IMR-90 (cell line): ENCODE data around the gene BMP2K. TPM values are rescaled to one million over a fixed set of nuclear protein-coding genes. Genes with fewer than 3 reads are reported as not detected.

Experiments
- ATAC-seq: fragments of 200-7000 bp; cut with Tn5 transposase; 2 replicates; pipeline ENCODE4 v1.9.1; 2020; ENCODE audit warnings: low read depth, mild to moderate bottlenecking, moderate library complexity
- BruUV-seq: library from RNA; stranded (reverse); fragments of 400-500 nt; replicated peaks from 2 replicates; lab custom pipeline; 2021; lab: Mats Ljungman, UMichigan
- CTCF ChIA-PET: fragments of 300-600 bp; formaldehyde crosslinking; extraction: SDS; loops from one replicate; lab custom pipeline; 2021; ENCODE audit warnings: antibody characterized with exemption; lab: Yijun Ruan, JAX
- POLR2A ChIA-PET: fragments of 300-600 bp; sonication (Branson Sonifier 250); formaldehyde crosslinking; loops from one replicate; lab custom pipeline; 2022; ENCODE audit warnings: antibody characterized with exemption; ENCODE audit not compliant: unreplicated experiment; lab: Charles Lee
- DNase-seq: peaks from one replicate; pipeline ENCODE4 v3.0.0; 2013
- H2AFZ ChIP-seq: replicated peaks from 2 replicates; pipeline ENCODE3; 2013; ENCODE audit warnings: low read length, mild to moderate bottlenecking; ENCODE audit not compliant: poor library complexity
- H2AK5ac ChIP-seq: 2 replicates; pipeline ENCODE4 v1.6.1; 2013; ENCODE audit warnings: low read depth, low read length, inconsistent platforms
- H2AK9ac ChIP-seq: replicated peaks from 2 replicates; pipeline ENCODE3; 2013; ENCODE audit warnings: mild to moderate bottlenecking, low read depth, low read length, moderate library complexity; ENCODE audit not compliant: poor library complexity
- H2BK120ac ChIP-seq: 2 replicates; pipeline ENCODE4 v1.6.1; 2013; ENCODE audit warnings: low read depth, low read length, inconsistent platforms
- H2BK15ac ChIP-seq: 3 replicates; pipeline ENCODE4 v1.6.1; 2013; ENCODE audit warnings: low read depth, low read length, inconsistent platforms
- H2BK20ac ChIP-seq: 2 replicates; pipeline ENCODE4 v1.6.1; 2013; ENCODE audit warnings: low read depth, mild to moderate bottlenecking, inconsistent platforms, low read length, moderate library complexity
- H2BK5ac ChIP-seq: 2 replicates; pipeline ENCODE4 v1.6.1; 2013; ENCODE audit warnings: mild to moderate bottlenecking, low read depth, low read length, inconsistent platforms; ENCODE audit not compliant: poor library complexity, severe bottlenecking
- H3K14ac ChIP-seq: replicated peaks from 2 replicates; pipeline ENCODE4 v1.6.1; 2013; ENCODE audit warnings: low read depth, low read length, inconsistent platforms
- H3K18ac ChIP-seq: 2 replicates; pipeline ENCODE4 v1.6.1; 2013; ENCODE audit warnings: low read depth, low read length, control low read depth
- H3K23ac ChIP-seq: 2 replicates; pipeline ENCODE4 v1.6.1; 2013; ENCODE audit warnings: low read depth, low read length, inconsistent platforms
- H3K27ac ChIP-seq: 2 replicates; pipeline ENCODE4 v1.5.1; 2013; ENCODE audit warnings: mild to moderate bottlenecking, control low read depth, low read length; ENCODE audit not compliant: insufficient read depth
- H3K27me3 ChIP-seq: 2 replicates; pipeline ENCODE4 v1.6.1; 2013; ENCODE audit warnings: low read length; ENCODE audit not compliant: control insufficient read depth, insufficient read depth
- H3K36me3 ChIP-seq: 2 replicates; pipeline ENCODE4 v1.6.1; 2013; ENCODE audit warnings: low read length, mixed read lengths; ENCODE audit not compliant: control insufficient read depth, insufficient read depth
- H3K4ac ChIP-seq: 2 replicates; pipeline ENCODE4 v1.6.1; 2013; ENCODE audit warnings: low read depth, low read length, inconsistent platforms
- H3K4me1 ChIP-seq: 2 replicates; pipeline ENCODE4 v1.6.1; 2013; ENCODE audit warnings: low read length, mixed read lengths; ENCODE audit not compliant: control insufficient read depth, insufficient read depth
- H3K4me2 ChIP-seq: 2 replicates; pipeline ENCODE4 v1.6.1; 2013; ENCODE audit warnings: low read depth, mild to moderate bottlenecking, control low read depth, low read length, moderate library complexity
- H3K4me3 ChIP-seq: 2 replicates; pipeline ENCODE4 v1.5.1; 2013; ENCODE audit warnings: low read depth, mild to moderate bottlenecking, control low read depth, low read length, moderate library complexity; ENCODE audit not compliant: insufficient read depth
- H3K56ac ChIP-seq: 2 replicates; pipeline ENCODE4 v1.6.1; 2013; ENCODE audit warnings: low read length, inconsistent platforms; ENCODE audit not compliant: insufficient read depth; ENCODE audit errors: extremely low read depth
- H3K79me1 ChIP-seq, 2 experiments: 2 replicates each; pipeline ENCODE4 v1.6.1; 2013; ENCODE audit warnings: low read length in 2 of 2, inconsistent platforms in 1 of 2, low read depth in 1 of 2
- H3K9ac ChIP-seq: 2 replicates; pipeline ENCODE4 v1.6.1; 2013; ENCODE audit warnings: low read depth, low read length, control low read depth
- H3K9me1 ChIP-seq: 2 replicates; pipeline ENCODE4 v1.6.1; 2013; ENCODE audit warnings: low read length, inconsistent platforms; ENCODE audit not compliant: insufficient read depth
- H3K9me3 ChIP-seq: 2 replicates; pipeline ENCODE4 v1.6.1; 2013; ENCODE audit warnings: low read length; ENCODE audit not compliant: control insufficient read depth, insufficient read depth
- H4K20me1 ChIP-seq: 2 replicates; pipeline ENCODE4 v1.6.1; 2013; ENCODE audit warnings: low read length, inconsistent platforms; ENCODE audit not compliant: insufficient read depth
- H4K5ac ChIP-seq: 2 replicates; pipeline ENCODE4 v1.6.1; 2013; ENCODE audit warnings: mild to moderate bottlenecking, low read depth, low read length, control low read depth
- H4K8ac ChIP-seq, 2 experiments: 2 replicates each; pipeline ENCODE4 v1.6.1; 2013; ENCODE audit warnings: low read depth in 2 of 2, low read length in 2 of 2, control low read depth in 1 of 2, inconsistent platforms in 1 of 2
- H4K91ac ChIP-seq: 2 replicates; pipeline ENCODE4 v1.6.1; 2013; ENCODE audit warnings: low read depth, low read length, inconsistent platforms; ENCODE audit not compliant: insufficient read depth
- CEBPB ChIP-seq: IDR thresholded peaks from 2 replicates; pipeline ENCODE4 v1.6.1; 2012; ENCODE audit warnings: low read depth, low read length, improper control_type of control experiment
- ELK1 ChIP-seq: fragments of 150-350 bp; IDR thresholded peaks from 2 replicates; pipeline ENCODE4 v1.6.1; 2016; ENCODE audit warnings: low read depth, mild to moderate bottlenecking, low read length, moderate library complexity, borderline replicate concordance
- MAFK ChIP-seq: IDR thresholded peaks from 2 replicates; pipeline ENCODE4 v1.6.1; 2012; ENCODE audit warnings: low read depth, low read length, improper control_type of control experiment
- WGBS, 2 experiments: methylation state at CpG; one replicate each; pipeline versions ENCODE4 v1.1.5 to v1.1.7; 2013; ENCODE audit warnings: missing lambda C conversion rate in 2 of 2; ENCODE audit not compliant: insufficient read length in 1 of 2; ENCODE audit errors: extremely low coverage in 2 of 2; 5-methylcytosine and 5-hydroxymethylcytosine counted together
- dilution Hi-C: fragments of 300-500 bp; cut with HindIII; formaldehyde crosslinking; loops from one replicate; pipeline ENCODE4 v1.14.3; 2018; ENCODE audit warnings: low sequenced_read_pairs; ENCODE audit not compliant: unreplicated experiment
- in situ Hi-C: fragments of 300-500 bp; cut with MboI; formaldehyde crosslinking; loops from 3 replicates; pipeline ENCODE4 v1.14.3; 2019; ENCODE audit warnings: low sequenced_read_pairs, inconsistent platforms, mixed read lengths
- intact Hi-C: fragments of 100-400 bp; cut with micrococcal nuclease; formaldehyde crosslinking; loops from 2 replicates; pipeline ENCODE4 v1.10.0; 2022
- polyA plus RNA-seq, 3 experiments: library from polyadenylated mRNA; depleted of rRNA; stranded (reverse); fragments of >200 nt; gene quantifications; 2 replicates each; pipeline ENCODE4 v1.2.3, GENCODE V29; 2012; ENCODE audit warnings: low replicate concordance in 1 of 3
- total RNA-seq: library from RNA; depleted of rRNA; stranded (reverse); fragments of >200 nt; gene quantifications from 2 replicates; pipeline ENCODE4 v1.2.3, GENCODE V29; 2012

Gene BMP2K
- total and polyA plus RNA-seq, 2 of the 4 experiments (the other 2 are of a cell fraction): 15.8 to 46.1 TPM

GRCh38 chr4:78862314-78862737, 86.2 kb downstream of the BMP2K start:
- no peak overlapping the region for H3K27ac ChIP-seq
- H3K14ac ChIP-seq: no peak overlapping the region
- no peak overlapping the region for H2BK5ac ChIP-seq
- no peaks in the 10 kb centered on the region for H3K4me1 ChIP-seq
- no peak overlapping the region for H2AFZ ChIP-seq
- no peak overlapping the region for H2BK120ac ChIP-seq
- no peak overlapping the region for H2BK20ac ChIP-seq
- H2AK5ac ChIP-seq: no peak overlapping the region
- no peak overlapping the region for H3K56ac ChIP-seq
- H3K4ac ChIP-seq: no peak overlapping the region
- H4K91ac ChIP-seq: no peak overlapping the region
- dilution Hi-C loops (loop anchor here (25.0 kb wide), 1 partner anchor 250 kb away; no protein-coding TSS in a partner anchor), in situ Hi-C loops (loop anchor here (25.0 kb wide), 1 partner anchor 900 kb away; no protein-coding TSS in a partner anchor), intact Hi-C loops (loop anchor here (5.0 kb wide), 1 partner anchor 805 kb away; the partner anchor contains the start of gene FRAS1)
- no peak overlapping the region for H2BK15ac ChIP-seq
- no peak overlapping the region for H3K4me2 ChIP-seq
- peaks cover 4% of the 10 kb centered on the region for H3K36me3 ChIP-seq
- TF ChIP-seq MAFK: no peak
- no peak for TF ChIP-seq ELK1
- TF ChIP-seq CEBPB: 0 out of 2 replicates have a peak, but pooled peaks have one; percentile 2
- no peaks in the 10 kb centered on the region for H3K27me3 ChIP-seq
- WGBS, 2 experiments: no CpG with 5 or more reads among the region's 2 CpGs
- no peak overlapping the region for H3K9ac ChIP-seq
- no peak overlapping the region for H4K8ac ChIP-seq
- BruUV-seq: no TSS peak
- ATAC-seq (no peak), DNase-seq (no peak)
- ChIA-PET CTCF (interaction anchor here (1.1 to 1.2 kb wide), 2 partner anchors 217 to 218 kb away, joined by 3 to 4 read pairs; no protein-coding TSS in a partner anchor), POLR2A (no interaction called here)
- H3K79me1 ChIP-seq: peaks cover 9% of the 10 kb centered on the region in 2 experiments; a peak in 3 of 4 replicates
- no peaks in the 10 kb centered on the region for H3K9me3 ChIP-seq
- no peaks in the 10 kb centered on the region; the same call in 1 of the 2 replicates for H3K9me1 ChIP-seq
- no peak overlapping the region for H3K23ac ChIP-seq
- H3K4me3 ChIP-seq: no peak overlapping the region
- no peak overlapping the region for H2AK9ac ChIP-seq
- no peak overlapping the region for H4K5ac ChIP-seq
- H3K18ac ChIP-seq: no peak overlapping the region
- no peaks in the 10 kb centered on the region for H4K20me1 ChIP-seq
